Fibroblast of the aortic adventitia (primary cell): ENCODE measurements around the gene DBNDD2. TPM values are rescaled to one million over a fixed set of nuclear protein-coding genes. Genes with fewer than 3 reads are reported as not detected.
A peak's percentile ranks its signal among the peaks of the same experiment; 100 is the strongest.

Experiments
- DNase-seq: peaks from one replicate; pipeline ENCODE4 v3.0.0-alpha.2; 2010; ENCODE audit warnings: low read depth
- H3K4me3 ChIP-seq: 2 replicates; pipeline ENCODE4 v1.5.1; 2011; ENCODE audit warnings: low read depth, mild to moderate bottlenecking, control low read depth, low read length, moderate library complexity
- total RNA-seq: library from RNA; depleted of rRNA; stranded (reverse); fragments of >200 nt; gene quantifications from 2 replicates; pipeline ENCODE4 v1.2.3, GENCODE V29; 2012; ENCODE audit warnings: low replicate concordance
- TF ChIP-seq, protein P1 (sequence below): IDR thresholded peaks from 2 replicates; pipeline ENCODE4 v1.5.1; 2011; ENCODE audit warnings: mild to moderate bottlenecking, low read length, control low read depth, inconsistent platforms; ENCODE audit not compliant: insufficient read depth

Gene DBNDD2
- total RNA-seq, 1 donor, result 4.6 TPM

DNA sequence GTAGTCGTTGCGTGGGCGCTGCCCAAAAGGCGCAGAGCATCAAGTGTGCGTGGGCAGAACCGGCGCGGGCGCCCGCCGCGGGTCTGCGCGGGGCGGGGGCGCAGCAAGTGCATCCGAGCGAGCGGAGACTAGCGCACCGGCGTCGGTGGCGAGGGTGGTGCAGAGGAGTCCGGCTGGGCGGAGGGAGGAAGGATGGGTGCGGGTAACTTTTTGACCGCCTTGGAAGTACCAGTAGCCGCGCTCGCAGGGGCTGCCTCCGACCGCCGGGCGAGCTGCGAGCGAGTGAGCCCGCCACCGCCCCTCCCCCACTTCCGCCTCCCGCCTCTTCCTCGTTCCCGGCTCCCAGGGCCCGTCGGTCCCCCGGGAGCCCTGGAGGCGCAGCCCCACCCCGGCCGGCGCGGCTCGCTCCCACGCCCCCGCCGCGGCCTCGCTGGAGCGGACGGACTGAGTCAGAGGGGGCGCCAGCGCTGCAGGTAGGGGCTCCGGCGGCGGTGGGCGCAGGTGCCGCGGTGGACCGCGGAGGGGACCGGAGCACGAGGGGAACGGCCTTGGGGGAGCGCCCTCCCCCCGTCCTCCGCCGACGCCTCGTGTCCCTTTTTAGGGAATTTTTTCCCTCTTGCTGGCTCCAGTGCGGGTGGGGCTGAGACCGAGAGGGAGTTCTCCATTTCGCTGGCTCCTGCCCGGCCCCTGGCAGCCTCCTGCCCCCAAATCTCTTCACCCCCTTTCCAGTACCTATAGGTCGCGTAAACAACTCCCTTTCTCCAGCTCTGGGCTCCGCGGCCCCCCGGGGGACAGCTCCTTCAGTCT lies 1.6 kb upstream of the DBNDD2 start:
- peak; percentile 31 for DNase-seq
- peak overlapping the region; percentile 73 for H3K4me3 ChIP-seq
- TF ChIP-seq, protein P1, sequence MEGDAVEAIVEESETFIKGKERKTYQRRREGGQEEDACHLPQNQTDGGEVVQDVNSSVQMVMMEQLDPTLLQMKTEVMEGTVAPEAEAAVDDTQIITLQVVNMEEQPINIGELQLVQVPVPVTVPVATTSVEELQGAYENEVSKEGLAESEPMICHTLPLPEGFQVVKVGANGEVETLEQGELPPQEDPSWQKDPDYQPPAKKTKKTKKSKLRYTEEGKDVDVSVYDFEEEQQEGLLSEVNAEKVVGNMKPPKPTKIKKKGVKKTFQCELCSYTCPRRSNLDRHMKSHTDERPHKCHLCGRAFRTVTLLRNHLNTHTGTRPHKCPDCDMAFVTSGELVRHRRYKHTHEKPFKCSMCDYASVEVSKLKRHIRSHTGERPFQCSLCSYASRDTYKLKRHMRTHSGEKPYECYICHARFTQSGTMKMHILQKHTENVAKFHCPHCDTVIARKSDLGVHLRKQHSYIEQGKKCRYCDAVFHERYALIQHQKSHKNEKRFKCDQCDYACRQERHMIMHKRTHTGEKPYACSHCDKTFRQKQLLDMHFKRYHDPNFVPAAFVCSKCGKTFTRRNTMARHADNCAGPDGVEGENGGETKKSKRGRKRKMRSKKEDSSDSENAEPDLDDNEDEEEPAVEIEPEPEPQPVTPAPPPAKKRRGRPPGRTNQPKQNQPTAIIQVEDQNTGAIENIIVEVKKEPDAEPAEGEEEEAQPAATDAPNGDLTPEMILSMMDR, result no peak

DNA sequence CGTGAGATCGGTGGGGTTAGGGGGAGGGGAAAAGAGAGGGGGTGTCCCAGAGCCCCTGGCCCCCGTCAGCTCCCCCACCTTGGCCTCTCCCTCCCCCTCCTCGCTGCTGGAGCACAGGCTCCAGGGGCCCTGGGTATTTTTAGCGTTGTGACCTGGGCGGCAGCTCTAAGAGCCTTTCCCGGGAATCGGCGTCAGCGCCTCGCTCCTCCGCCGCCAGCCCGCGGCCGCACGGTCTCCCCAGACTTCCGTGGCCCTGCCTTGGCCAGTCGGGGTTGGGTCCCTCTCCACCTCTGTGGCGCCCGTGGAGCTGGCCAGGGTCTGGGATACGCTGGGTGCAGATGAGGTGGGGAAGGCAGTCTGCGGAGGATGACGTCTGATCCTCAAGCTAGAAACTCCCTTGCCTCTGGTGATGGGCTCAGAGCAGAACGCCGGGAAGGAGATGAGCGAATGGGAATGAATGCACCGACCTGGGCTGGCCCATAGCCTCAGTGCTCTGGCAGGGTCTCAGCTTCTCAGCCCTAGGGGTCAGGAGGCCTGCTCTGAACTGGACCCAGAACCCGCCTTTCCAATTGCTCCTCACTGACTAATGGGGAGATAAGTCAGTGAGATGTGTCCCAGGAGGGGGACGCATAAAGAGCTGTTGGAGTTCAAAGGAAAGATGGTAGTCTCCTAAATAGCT lies 883 bp upstream of the DBNDD2 start:
- H3K4me3 ChIP-seq, result peak overlapping the region; percentile 73

GRCh38 chr20:45408646-45409213 lies 641 bp downstream of the DBNDD2 start:
- H3K4me3 ChIP-seq, result no peak overlapping the region
- no peak for DNase-seq
- TF ChIP-seq, protein P1, result no peak

More for the DNA sequence above, 883 bp upstream of the DBNDD2 start:
- TF ChIP-seq, protein P1, result no peak
- peak; percentile 31 for DNase-seq

DNA sequence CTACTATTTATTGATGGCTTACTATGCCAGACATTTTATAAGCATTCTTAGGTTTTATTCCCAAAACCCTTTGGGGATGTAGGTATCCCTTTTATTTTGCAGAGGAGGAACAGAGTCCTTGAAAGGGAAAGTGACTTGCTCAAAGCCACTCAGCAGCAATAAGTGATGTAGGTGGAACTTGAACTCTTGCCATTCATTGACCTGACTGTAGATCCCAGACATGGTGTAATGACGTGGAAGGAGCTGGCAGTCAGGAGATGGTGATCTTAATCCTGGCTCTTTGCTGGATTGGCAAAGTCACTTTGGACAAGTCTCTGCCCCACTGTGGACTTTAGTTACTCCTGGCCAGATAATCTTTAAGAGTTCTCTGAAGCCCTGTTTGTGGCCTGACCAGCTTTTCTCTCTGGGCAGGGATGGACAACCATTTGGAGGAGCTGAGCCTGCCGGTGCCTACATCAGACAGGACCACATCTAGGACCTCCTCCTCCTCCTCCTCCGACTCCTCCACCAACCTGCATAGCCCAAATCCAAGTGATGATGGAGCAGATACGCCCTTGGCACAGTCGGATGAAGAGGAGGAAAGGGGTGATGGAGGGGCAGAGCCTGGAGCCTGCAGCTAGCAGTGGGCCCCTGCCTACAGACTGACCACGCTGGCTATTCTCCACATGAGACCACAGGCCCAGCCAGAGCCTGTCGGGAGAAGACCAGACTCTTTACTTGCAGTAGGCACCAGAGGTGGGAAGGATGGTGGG lies 1.6 kb downstream of the DBNDD2 start:
- no peak overlapping the region for H3K4me3 ChIP-seq
- no peak for DNase-seq
- TF ChIP-seq, protein P1, result no peak

- TF ChIP-seq, protein P1, result no peak
- DNase-seq, result no peak
- no peak overlapping the region for H3K4me3 ChIP-seq
Measured at GRCh38 chr20:45410887-45411286, 2.8 kb downstream of the DBNDD2 start.

GRCh38 chr20:45412653-45413052 lies 4.6 kb downstream of the DBNDD2 start:
- DNase-seq, result no peak
- H3K4me3 ChIP-seq, result no peak overlapping the region
- TF ChIP-seq, protein P1, result no peak
